ENCODE results near the gene TCEAL1.
"Not testable (repeated sequence)": the region's sequence is repeated elsewhere in the genome, so short reads cannot be mapped to it uniquely, and the experiment has no call there.

Gene TCEAL1

GRCh38 chrX:103628386-103629317, at the start of gene TCEAL1:
Gene TCEAL1, plus strand, starts transcription at chrX:103628975. Its CDS starts 942 bp downstream, at chrX:103629917.
- no peak for DNase-seq

- no peak for DNase-seq
These were observed 44.2 kb upstream of the TCEAL1 start for GRCh38 chrX:103584596-103584995.

- peak in 1 of 2 experiments; percentile 5 for DNase-seq
These were observed 43.1 kb upstream of the TCEAL1 start, which contains the start of gene TCEAL4 for GRCh38 chrX:103585411-103586313. Gene TCEAL4, plus strand, starts transcription at chrX:103585515. Its CDS starts 1,161 bp downstream, at chrX:103586676.

- DNase-seq = no peak
These were observed 42.5 kb upstream of the TCEAL1 start for GRCh38 chrX:103586314-103586646.

- no peak for DNase-seq
These were observed 42.1 kb upstream of the TCEAL1 start for GRCh38 chrX:103586659-103587058.

- DNase-seq = not testable (repeated sequence)
These were observed 36.5 kb upstream of the TCEAL1 start for GRCh38 chrX:103592295-103592694.

GRCh38 chrX:103595202-103595601, 33.6 kb upstream of the TCEAL1 start:
- not testable (repeated sequence) for DNase-seq

- peak in 1 of 2 experiments; percentile 8 for DNase-seq
These were observed 21.1 kb upstream of the TCEAL1 start, which contains the start of gene TCEAL3 for GRCh38 chrX:103607364-103608305. Gene TCEAL3, plus strand, starts transcription at chrX:103607963. Its CDS starts 1,102 bp downstream, at chrX:103609065.

GRCh38 chrX:103608306-103608963, 20.3 kb upstream of the TCEAL1 start:
- no peak for DNase-seq

GRCh38 chrX:103610282-103610681, 18.5 kb upstream of the TCEAL1 start:
- no peak for DNase-seq

- DNase-seq = no peak
These were observed 15.3 kb upstream of the TCEAL1 start for GRCh38 chrX:103613362-103613890.

GRCh38 chrX:103614999-103615398, 13.8 kb upstream of the TCEAL1 start:
- no peak for DNase-seq

GRCh38 chrX:103615781-103616371, 12.9 kb upstream of the TCEAL1 start:
- no peak for DNase-seq

- DNase-seq = no peak
These were observed 12.0 kb upstream of the TCEAL1 start for GRCh38 chrX:103616676-103617186.

GRCh38 chrX:103624111-103624510, 4.7 kb upstream of the TCEAL1 start:
- no peak for DNase-seq

GRCh38 chrX:103626855-103627254, 1.9 kb upstream of the TCEAL1 start:
- DNase-seq = no peak

- DNase-seq = no peak
These were observed 769 bp downstream of the TCEAL1 start for GRCh38 chrX:103629318-103630170.

GRCh38 chrX:103630171-103630511, 1.4 kb downstream of the TCEAL1 start:
- no peak for DNase-seq

- no peak for DNase-seq
These were observed 2.4 kb downstream of the TCEAL1 start for GRCh38 chrX:103631145-103631544.

GRCh38 chrX:103635436-103635835, 6.7 kb downstream of the TCEAL1 start:
- DNase-seq = no peak
